Stromal cell of bone marrow (primary cell): ENCODE data around the gene RRAGC.
"Not testable (repeated sequence)": the region's sequence is repeated elsewhere in the genome, so short reads cannot be mapped to it uniquely, and the experiment has no call there.

Experiments used
- DNase-seq: peaks from one replicate; pipeline ENCODE4 v3.0.0-alpha.2; 2012; ENCODE audit warnings: low read depth

RRAGC gene

DNA sequence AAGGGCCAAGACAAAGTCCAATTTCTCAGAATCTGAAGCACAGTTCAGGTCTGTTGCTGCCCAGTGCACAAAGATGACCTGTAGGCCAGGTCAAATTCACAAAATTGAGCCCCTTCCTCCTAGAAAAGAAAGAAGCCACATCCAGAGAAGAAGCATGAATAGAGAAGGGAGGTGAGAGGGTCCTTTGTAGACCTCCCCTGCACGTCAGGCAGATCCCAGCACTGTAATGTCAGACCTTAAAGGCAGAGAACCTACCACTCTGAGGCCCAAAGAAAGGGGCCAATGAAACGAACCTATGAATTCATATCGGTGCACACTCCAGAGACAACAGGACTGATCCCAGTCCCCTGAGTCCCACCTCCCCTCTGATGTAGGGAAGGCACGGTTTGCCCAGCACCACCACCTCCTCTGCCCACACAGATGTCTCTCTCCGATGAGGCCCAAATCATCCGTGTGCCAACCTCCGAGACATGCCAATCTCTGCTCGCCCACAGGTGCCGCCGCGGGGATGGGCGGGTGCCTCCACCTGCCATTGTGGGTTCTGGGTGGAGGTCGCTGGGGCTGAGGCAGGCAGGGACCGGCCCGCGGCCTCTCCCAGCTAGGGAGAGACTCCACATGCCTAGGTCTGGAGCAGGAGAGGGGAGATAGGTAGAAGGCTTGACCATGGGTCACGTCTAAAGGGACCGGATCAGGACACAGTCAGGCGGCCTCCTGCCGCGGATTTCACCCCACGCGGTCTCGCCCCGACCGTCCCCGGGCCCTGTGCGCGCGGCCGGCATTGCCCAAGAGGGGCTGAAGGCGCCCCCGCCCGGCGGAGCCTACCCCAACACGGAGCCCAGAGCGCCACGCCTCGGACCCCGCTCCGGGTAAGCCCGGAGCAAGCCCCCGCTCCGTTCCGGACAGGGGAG is 42.1 kb downstream of the RRAGC start:
- DNase-seq: no peak

DNA sequence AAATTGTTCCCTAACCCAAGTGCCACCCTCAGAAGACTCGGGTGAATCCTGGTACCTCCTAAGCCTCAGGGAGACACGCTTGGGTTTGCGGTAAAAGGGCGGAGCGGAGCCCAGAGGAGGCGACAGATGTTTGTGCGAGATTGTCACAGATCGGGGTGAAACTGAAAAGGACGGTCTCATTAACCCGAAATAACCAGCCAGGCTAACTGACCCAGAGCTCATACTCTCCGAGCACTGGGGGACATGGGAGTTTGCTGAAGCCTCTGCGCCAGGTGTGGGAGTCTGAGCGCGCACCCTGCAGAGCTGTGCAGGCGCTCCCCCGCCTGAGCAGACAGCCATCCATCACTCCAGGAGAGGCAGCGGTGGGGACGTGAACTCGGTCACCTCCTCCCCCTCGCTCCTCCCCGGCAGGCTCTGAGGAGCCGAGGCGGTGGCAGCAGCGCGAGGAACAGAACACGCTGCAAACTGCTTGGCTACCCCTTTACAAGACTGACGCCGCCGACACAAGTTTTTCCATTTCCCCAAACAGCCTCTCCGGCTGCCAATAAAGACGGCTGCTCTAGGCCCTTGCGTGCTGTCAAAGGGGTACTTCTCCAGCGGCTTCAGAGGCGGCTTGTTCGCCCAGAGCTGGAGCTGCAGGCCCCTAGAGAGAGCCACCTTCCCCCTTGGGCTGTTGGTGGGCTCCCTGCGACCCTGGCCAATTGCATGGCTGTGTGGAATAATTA is 43.5 kb downstream of the RRAGC start:
- DNase-seq: no peak

DNA sequence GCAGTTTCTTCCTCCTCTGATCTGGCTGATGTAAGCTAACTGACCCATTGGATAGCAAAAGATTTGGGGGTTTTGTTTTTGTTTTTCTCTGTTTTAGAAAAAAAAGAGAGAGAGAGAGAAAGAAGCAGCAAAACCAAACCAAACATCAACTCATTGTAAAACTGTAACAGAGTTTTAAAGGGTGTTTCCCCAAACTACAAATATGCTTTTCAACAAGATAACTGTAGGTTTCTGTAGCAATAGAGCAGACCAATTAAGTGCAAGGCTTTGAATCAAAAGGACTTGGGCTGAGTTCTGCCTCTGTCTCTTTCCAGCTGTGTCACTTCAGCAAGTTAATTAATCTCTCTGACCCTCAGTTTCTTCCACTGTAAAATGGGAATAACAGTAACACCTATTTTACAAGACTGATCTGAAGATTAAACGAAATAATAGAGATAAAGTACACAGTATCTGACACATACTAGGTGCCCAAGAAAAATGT is 44.5 kb downstream of the RRAGC start:
- no peak for DNase-seq

DNA sequence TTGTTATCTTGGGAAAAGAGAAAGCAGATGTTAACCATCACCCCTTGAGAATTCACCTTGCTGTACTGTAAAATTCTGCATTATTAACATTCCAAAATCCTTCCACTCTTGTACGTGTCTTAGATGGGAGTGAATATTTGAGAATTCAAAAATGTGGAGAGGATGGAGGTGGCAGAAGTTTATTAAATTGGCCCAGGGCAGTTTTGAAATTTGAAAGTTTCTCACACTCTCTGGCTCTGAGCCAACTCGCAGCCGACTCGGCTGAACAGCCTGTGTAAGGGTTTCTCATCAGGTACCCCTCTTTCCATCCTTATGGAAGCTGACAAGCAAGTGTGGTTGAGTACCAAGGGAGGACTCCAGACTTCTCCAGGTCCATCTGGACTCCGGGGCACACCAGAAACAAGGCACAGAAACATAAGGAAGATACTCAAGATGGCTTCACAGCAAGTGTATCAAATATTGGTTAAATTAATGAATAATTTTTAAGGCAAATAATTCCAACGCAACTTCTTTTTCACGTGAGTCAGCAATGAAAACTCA is 45.1 kb downstream of the RRAGC start:
- no peak for DNase-seq

DNA sequence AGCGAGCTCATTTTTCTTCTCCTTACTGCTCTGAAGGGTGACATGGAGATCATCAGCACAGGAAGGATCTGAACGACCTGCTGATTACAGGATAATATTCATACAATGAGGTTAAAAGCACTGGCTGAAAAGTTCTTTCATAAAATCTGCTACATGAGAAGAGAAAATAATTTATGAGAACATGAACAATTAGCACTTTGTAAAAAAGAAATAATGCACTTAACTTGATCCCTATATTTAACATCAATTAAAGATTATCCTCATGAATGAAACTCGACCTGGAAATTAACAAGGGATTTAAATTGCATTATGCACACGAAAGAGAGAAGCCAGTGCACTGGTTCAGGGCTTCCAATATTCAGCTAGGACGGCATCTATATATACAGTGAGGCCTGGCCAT is 46.6 kb downstream of the RRAGC start:
- DNase-seq: no peak

DNA sequence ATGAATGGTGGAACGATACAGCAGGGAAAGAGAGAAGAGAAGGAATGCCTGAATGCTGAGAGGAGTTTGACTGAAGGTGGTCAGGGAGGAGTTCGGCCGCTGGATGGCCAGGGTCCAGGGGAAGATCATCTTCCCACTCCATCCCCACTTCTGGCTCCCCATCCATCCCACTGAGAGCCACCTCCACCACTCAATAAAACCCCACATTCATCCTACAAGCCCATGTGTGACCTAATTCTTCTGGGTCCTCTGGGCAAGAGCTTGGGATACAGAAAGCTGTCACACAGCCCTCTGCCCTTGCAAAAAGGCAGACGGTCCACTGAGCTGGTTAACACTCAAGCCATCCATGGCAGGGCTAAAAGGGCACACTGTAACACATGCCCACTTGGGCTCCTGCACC is 48.1 kb downstream of the RRAGC start:
- DNase-seq: not testable (repeated sequence)

DNA sequence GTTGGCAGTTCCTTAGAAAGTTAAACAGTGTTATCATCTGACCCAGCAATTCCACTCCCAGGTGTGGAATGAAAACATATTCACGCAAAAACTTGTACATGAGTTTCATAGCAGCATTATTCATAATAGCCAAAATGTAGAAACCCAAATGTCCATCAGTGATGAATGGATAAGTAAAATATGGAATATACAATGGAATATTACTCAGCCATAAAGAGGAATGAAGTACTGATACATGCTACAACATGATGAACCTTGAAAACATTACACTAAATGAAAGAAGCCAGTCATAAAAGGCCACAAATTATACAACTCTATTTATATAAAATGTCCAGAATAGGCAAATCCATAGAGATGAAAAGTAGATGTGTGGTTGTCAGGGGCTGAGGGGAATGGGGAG is 53.5 kb downstream of the RRAGC start:
- no peak for DNase-seq

DNA sequence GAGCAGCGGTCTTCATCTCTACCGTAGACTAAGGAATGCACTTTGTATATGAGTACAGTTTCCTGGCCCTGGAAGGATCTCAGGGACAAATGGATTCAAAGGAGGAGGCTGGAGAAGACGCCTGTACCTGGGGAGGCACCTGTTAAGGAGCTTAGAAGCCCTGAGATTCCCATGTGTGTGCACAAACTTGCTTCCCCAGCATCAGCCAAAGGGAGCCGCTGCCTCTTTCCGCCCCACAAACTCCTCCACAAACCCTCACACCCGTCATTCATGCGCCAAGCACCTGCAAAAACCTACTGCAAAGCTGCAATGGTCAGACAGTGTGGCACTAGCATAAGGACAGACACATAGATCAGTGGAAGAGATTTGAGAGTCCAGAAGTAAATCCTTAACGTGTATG is 54.5 kb downstream of the RRAGC start:
- DNase-seq: no peak

DNA sequence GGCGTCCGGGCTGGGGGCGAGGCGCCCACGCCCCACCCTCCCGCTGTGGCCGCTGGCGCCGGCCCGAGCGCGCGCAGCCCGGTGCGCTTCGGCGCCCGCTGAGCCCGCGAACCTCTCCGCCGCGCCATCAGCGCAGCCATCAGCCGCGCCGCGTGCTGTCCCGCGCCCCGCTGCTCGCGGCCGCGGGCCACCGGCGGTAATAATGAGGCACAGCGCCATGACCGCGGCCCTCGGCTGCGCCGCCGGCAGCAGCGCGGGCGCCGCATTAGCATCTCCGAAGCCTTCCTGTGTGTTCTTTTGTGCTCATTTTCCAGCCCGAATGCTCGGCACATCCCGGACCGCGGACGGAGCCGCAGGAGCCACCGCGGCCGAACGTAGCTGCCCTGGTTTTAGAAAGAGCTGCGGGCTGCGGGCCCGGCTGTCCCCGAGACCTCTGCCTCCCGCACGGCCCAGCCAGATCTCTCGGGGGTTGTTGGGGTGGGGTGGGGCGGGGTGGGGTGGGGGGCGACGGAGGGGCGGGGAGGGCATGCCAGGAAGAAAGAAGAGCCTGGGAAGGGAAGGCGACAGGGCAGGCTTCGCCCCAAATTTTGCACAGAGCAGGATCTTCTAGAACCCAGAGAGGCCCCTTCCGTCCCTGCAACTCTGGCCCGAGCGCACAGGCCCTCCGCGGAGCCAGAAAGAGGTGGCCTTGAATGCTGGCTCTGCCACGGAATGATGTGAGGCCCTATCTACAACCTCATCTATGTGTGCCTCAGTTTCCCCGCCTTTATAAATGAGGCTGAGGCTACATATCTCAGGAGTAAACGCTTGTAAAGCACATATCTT is 55.3 kb downstream of the RRAGC start:
- DNase-seq: no peak

DNA sequence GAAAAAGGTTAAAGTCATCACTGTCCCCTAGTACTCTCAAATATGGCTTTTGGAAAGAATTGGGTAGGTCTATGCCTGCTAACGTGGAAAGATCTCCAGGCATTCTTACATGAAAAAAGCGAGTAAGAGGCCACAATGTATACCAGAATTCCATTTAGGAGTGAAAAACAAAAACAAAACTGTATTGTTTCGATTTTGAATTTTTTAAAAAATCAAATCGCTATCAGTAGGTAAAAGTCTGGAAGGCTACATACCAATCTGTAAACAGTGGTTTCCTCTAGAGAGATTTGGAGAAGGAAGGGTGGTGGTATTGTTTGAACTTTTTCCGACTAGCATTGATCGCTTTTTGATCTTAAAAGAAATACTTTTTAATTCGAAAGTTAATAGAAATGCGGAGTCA is 55.9 kb downstream of the RRAGC start:
- no peak for DNase-seq

DNA sequence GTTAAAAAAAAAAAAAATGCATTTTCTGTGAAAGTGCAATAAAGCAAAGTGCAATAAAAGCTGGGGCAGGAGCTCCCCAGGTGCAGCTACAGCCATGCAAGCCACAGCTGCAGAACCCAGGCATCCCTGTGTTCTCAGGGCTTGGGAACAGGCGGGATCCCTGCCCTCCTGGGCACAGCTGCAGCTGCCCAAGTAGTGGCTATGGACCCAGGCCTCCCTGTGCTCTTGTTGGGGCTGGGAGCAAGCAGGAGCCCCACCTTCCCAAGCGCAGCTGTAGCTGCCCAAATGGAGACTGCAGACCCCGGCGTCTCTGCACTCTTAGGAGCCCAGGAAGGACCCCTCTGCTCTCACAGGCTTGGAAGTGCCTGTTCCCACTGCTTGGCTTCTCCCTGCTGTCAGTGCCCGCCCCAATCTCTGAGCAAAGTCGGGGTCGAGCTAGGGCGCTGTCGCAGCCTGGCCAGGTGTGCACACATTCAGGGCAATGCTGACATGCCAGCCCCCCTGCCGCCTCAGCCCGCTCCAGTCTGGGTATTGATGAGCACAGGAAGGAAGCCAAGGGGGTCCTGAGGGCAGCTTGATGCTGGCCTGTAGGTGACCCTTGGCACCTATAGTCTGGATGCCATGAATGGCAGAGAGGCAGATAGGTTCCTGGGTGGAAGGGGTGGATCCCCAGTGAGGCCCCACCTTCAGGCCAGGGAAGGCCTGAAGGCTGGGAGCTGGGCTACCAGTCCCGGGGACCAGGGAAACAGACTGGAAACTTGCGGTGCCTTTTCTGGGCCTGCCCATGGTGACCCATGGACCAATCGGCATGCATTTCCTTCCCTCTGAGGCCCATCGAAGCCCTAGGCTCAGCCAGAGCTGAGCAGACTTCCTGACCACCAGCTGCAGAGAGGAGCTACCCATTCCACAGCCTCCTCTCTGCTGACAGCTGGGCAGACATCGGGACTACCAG is 58.6 kb downstream of the RRAGC start:
- DNase-seq: no peak

DNA sequence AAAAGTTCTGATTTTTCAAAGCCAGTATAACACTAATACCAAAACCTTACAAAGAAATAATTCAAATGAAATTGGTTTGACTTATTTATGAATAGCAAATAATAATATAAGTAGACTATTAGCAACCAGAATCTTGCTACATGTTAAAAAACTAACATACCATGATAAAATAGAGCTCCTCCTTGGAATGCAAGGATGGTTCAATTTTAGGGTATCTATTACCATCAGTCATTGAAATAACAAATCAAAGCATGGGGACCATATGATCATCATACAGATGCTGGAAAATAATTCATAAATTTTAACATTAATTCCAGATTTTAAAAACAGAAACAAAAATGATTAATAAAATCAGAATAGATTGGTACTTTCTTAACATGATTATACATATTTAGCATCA is 66.3 kb downstream of the RRAGC start:
- no peak for DNase-seq

DNA sequence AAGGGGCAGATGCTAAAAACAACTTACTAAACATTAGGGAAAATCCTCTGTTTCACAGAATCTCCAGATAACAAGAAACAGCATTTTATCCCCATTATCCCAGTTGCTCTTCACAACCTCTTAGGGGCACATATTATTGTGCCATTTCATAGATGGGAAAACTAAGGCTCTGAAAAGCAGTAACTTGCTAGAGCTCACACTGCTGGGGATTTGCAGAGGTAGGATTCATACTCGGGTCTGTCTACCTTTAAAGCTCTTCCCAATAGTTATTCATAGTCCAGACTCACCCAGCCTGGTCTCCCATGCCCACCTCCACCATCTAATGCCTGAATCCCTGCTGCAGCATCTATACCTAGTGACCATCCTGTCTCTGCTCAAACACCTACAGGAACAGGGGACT is 67.7 kb downstream of the RRAGC start:
- no peak for DNase-seq

DNA sequence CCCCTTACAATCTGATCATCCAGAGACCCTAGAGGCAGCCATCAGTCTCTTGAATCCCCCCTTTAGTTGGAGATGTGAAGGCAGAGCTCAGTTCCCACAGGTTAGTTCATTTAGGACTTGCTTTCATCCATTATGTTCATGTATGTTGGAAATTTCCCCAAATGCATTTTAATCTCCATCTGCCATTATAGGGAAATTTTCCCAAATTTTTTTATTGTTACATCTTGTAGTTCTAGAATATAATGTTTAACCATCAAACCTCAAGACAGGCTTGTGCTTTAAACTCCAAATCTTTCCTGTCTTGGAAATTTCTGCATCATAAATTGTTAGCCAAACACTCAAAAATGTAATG is 68.4 kb downstream of the RRAGC start:
- DNase-seq: no peak

DNA sequence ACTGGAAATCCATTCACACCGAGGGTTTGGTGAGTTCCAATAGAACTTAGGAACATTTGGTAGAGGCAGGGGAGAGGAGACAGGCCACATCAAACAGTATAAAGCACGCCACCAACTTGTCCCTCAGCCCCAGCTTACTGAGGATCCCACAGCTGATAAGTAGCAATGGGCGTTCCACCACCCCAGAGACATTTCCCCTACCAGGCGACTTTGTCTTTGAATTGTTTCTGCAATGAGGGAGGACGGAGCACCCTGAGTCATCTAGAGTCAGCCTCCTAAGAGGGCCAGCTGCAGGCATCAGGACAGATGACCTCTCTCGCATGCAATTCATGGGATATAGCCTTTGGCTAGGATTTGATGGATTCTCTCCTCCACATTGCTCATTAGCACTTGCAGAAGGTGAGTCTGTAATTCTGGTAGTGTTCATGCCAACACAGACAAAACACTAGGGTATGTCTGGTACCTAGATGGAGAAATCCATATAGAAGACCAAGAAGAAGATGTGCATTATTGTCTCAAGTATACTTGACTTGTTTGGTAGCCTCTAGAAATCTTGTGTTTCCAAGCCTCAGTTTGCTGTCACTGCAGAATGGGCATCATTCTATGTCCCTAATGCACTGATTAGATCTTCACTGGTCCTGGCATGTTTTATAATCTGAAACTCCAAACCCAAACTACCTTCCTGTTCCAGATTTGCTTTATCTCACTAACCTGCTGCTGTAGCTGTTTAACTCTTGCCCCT is 69.0 kb downstream of the RRAGC start:
- DNase-seq: no peak

DNA sequence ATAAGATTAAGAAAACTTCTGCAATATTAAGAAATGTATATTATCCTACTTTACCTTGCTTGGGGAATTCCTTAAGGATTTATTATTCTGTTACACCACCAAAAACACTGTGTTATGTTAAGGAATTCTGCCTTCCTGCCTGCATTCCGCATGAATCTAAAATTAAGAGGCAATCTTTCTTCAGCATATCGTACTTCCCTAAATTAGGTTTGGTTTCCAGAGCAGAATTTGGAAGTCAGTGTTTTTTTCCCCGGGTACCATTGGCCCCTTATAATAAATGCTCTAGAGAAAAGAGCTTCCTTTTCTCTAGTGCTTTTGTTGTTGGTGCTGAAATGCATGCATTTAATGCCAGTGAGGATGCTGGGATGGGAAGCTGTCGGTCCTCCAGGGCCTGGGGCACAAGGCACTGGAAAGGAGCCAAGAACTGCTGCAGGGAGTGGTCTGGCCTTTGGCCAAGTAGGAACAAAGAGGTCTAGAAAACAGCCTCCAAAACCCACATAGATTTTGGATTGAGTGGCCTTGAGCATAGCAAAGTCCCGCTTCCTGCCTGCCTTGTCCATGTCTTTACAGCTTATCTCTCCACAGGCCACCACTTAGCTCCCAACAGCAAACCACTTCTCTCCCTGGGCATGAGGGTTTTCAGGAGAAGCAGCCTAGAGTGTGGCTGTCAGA is 69.9 kb downstream of the RRAGC start:
- no peak for DNase-seq

DNA sequence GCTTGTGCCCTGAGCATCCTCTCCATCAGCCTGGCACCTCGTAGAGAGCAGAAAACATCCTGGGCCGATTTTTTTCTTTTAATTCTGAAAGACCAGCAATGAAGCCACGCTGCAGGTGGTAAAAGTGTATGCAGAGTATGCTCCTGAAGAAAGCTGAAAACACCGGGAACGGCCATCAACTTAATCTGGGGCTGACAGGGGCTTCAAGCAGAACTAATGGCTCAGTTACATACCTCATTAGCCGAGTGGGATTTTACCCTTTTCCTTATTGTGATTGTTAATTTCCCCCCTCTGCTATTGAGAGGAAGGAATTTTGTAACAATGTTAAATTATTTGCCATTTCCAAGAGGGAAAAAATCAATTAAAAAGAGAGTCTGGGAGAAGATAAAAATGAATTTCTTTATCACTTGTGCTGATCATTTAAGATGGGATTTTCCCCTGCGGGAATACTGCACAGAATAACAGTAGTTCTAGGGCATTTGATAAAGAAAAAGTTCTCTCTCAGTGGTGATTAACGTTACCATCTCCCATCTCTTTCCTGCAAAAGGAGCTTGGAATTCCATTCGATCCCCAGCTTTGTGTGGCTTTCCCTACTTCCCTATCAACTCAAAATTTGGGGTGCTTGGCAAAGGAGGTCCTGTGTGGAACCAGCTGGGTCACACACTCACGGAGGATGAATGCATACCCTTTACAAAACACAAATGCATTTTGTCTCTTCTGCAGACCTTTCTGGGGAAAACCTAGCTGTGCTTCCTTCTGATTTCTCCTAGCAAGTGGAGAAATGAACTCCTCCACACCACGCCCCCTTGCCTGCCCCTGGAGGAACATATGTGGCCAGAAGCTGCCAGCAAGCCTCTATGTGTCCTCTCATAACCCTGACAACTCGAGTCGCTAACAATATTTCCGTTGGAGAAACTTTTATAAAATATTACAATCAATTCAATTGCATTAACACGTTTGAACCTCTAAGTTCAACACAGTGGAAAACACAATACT is 70.9 kb downstream of the RRAGC start:
- DNase-seq: no peak
